HG03139 (cell line): ENCODE measurements around the gene GABRD.
"Not testable (repeated sequence)": the region's sequence is repeated elsewhere in the genome, so short reads cannot be mapped to it uniquely, and the experiment has no call there.

Experiments used
- ATAC-seq: cut with Tn5 transposase; IDR thresholded peaks from one replicate; pipeline ENCODE4 v1.9.1; 2021; ENCODE audit not compliant: unreplicated experiment

Gene GABRD

GRCh38 chr1:2019172-2019543 is at the start of gene GABRD:
TSS of gene GABRD (plus strand) at chr1:2019345. CDS start at chr1:2019424, 79 bp downstream.
- ATAC-seq: no peak

- no peak for ATAC-seq
Measured at GRCh38 chr1:1969505-1969900, 49.6 kb upstream of the GABRD start.

GRCh38 chr1:1969953-1970716 is 49.0 kb upstream of the GABRD start:
- no peak for ATAC-seq

DNA sequence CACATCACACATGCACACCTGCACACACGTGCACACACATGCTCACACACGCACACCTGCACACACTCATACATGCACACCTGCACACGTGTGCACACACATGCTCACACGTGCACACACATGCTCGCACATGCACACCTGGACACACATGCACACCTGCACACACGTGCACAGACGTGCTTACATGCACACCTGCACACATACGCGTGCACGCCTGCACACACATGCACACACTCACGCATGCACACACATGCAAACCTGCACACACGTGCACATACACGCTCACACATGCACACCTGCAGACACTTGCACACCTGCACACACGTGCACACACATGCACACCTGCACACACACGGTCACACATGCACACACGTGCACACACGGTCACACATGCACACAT is 48.1 kb upstream of the GABRD start:
- no peak for ATAC-seq

DNA sequence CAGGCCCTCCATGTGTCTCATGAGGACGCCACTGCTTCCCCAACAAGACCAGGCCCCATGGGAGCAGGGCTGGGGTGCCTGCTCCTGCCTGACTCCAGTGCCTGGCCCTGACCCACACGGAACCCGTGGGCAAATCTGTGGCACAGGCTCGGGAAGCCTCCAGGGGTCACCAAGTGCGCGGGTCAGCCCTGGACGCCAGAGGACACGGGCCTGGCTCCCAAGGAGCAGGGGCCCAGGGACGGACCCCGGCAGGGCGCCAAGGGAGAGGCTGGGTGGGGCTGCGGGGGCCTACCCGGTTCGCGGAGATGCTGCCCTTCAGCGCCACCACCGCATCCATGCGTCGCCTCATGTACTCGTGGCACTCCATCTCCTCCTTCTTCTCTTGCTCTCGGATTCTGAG is 47.5 kb upstream of the GABRD start:
- no peak for ATAC-seq

DNA sequence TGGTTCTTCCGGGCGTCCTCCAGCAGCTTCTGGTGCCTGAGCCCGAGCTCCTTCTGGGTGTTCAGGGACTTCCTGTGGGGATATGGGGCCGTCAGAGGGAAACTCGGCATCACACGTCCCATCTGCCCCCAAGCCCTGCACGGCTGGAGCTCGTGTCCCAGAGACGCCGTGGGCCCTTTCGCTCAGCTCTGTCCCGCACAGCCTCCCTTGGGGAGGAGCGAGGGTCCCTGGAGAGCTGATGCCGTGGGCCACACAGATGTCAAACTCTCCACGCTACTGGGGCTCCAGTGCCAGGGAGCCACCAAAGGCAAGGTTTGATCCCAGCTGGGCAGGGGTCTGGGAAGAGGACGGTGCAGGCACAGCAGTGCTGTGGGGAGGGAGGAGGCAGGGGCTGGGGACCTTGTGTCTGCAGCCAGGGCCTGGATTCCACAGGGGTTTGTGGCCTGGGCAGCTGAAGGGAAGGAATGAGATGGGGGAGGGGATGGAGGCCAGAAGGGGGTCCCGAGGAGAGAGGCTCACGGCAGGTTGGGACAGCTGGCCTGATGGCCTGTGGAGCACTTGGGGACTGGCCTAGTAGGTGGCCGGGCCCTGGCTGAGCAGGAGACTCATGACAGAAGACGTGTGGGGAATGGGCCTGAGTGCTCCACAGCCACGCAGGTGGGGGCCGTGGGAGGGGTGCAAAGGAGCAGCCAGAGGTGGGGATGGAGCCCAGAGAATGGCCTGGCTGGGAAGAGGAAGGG is 46.0 kb upstream of the GABRD start:
- no peak for ATAC-seq

GRCh38 chr1:1973716-1974642 is 45.2 kb upstream of the GABRD start:
- no peak for ATAC-seq

DNA sequence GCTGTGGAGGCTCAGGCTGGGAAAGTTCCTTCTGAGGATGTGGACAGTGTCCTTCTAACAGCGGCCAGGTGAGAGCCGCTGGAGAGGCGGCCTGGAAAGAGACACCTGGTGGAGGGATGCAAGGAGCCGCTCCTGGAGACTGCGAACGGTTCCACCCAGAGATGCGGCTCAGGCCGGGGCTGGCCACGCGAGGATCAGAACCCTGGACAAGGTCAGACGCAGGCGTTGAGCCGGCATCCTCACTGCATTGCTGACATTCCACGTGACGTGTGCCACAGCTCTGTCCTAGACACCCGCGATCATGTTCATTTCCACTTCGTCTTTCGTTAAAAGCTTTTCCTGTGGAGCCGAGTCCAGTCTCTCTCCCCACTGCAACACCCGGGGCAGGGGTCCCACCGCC is 44.3 kb upstream of the GABRD start:
- no peak for ATAC-seq

- no peak for ATAC-seq
Measured at GRCh38 chr1:1975535-1975934, 43.6 kb upstream of the GABRD start.

DNA sequence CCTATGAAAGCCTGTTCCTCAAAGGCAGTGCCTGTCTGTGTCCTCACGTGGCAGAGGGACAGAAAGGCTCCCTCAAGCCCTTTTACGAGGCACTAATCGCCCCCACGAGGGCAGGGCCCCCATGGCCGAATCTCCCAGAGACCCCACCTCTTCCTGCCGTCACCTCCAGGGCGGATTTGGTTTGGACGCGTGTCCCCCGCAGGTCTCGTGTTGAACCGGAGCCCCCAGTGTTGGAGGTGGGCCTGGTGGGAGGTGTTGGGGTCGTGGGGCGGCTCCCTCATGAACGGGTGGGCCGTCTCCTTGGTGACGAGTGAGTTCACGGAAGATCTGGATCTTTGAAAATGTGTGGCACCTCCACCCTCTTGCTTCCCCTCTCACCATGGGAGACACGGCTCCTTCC is 43.1 kb upstream of the GABRD start:
- ATAC-seq: no peak

DNA sequence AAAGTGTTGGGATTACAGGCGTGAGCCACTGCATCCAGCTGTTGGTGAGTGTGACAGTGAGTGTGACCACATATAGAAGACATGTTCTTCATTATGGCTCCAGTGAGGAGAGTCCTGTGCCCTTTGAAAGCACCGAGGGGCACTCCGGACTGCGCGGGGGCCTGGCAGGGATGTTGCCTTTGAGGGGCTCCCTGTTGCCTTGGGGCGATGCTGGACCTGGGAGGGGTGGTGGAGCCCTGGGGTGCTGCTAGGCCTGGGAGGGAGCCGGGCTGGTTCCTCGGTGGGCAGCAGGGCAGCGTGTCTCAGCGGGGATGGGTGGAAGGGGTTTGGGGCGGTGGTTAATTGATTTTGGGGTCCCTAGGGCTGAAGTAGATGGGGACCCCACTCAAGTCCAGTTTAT is 41.0 kb upstream of the GABRD start:
- ATAC-seq: no peak

GRCh38 chr1:1978690-1979481 is 40.3 kb upstream of the GABRD start:
- ATAC-seq: not testable (repeated sequence)

GRCh38 chr1:1979482-1980165 is 39.5 kb upstream of the GABRD start:
- ATAC-seq: no peak

GRCh38 chr1:1980467-1981141 is 38.5 kb upstream of the GABRD start:
- ATAC-seq: no peak

DNA sequence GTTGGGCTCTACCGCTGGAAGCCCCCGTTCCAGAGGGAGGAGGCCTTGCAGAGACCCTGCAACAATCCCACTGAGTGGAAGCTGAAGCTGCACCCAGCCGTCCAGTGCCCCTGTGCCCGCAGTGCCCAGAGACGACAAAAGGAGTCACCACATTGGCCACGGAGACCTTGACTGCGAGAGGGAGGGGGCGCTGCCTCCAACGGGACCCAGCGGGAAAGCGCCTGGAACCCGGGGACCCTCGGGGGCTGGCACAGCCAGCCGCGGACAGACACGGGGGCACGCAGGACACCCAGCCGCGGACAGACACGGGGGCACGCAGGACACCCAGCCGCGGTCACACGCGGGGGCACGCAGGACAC is 38.0 kb upstream of the GABRD start:
- ATAC-seq: no peak

GRCh38 chr1:1981631-1982327 is 37.4 kb upstream of the GABRD start:
- ATAC-seq: not testable (repeated sequence)

DNA sequence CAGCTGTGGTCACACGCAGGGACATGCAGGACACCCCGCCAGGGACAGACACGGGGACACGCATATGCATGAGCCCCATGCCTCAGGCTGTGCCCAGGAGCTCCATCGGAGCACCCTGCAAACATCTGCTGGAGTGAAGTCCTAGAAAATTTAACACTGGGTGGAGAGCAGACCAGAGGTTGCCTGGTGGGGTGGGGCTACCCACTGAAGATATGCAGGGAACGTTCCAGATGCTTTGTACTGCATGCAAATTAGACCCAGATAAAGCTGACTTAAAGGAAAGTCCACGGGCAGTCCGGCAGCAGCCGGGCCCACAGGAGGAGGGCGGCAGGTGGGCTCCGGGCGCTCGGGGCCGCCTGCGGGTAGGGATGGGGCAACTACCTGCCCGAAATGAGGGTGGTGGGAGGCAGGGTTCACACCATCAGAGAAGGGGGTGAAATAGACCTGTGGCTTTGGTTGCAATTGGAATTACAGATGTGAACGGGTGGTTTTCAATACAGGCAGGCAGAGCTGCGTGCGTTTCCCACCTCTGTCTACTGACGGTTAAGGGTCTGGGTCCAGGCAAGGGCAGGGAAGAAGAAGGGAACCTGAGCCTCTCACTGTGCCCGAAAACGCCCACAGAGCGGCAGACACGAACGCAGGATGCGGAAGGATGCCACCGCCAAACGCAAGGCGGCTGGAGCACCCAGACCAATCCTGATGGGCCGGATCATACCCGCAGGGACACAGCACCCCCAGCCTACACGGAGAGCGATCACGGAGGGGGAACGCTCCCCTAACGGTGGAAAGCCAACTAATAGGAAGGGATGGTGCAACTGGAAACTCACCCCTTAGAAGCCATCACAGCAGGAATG is 36.5 kb upstream of the GABRD start:
- ATAC-seq: no peak

- ATAC-seq: no peak
Measured at GRCh38 chr1:1984560-1985070, 34.5 kb upstream of the GABRD start.
